Occipital lobe (tissue), 2 donors: ENCODE results near the gene RHOH. TPM values are rescaled to one million over a fixed set of nuclear protein-coding genes. Genes with fewer than 3 reads are reported as not detected.

Experiments used
- DNase-seq: peaks from one replicate; lab custom pipeline; 2025; lab: John Stamatoyannopoulos, UW
- total RNA-seq: library from RNA; depleted of rRNA; stranded (reverse); fragments of >200 nt; gene quantifications from one replicate; pipeline ENCODE4 v1.2.3, GENCODE V29; 2014

RHOH gene
- total RNA-seq, 1 donor from 2014 or later, result 0.94 TPM

- no peak for DNase-seq
Measured at GRCh38 chr4:40187386-40187906, 9.4 kb upstream of the RHOH start.

- no peak for DNase-seq
Measured at GRCh38 chr4:40190019-40190418, 6.8 kb upstream of the RHOH start.

- DNase-seq, result no peak
Measured at GRCh38 chr4:40190465-40190864, 6.4 kb upstream of the RHOH start.

GRCh38 chr4:40190880-40191815, 5.7 kb upstream of the RHOH start:
- no peak for DNase-seq

- no peak for DNase-seq
Measured at GRCh38 chr4:40192114-40193015, 4.5 kb upstream of the RHOH start.

- no peak for DNase-seq
Measured at GRCh38 chr4:40193016-40193571, 3.7 kb upstream of the RHOH start.

GRCh38 chr4:40193578-40193977, 3.3 kb upstream of the RHOH start:
- no peak for DNase-seq

- no peak for DNase-seq
Measured at GRCh38 chr4:40194602-40195161, 2.1 kb upstream of the RHOH start.

GRCh38 chr4:40195182-40196177, 1.4 kb upstream of the RHOH start:
- no peak for DNase-seq

- DNase-seq, result no peak
Measured at GRCh38 chr4:40196272-40196671, 559 bp upstream of the RHOH start.

- DNase-seq, result no peak
Measured at GRCh38 chr4:40197879-40198689, 1.3 kb downstream of the RHOH start.

GRCh38 chr4:40199179-40199670, 2.4 kb downstream of the RHOH start:
- DNase-seq, result no peak

- DNase-seq, result no peak
Measured at GRCh38 chr4:40199999-40200874, 3.4 kb downstream of the RHOH start.

GRCh38 chr4:40200875-40201801, 4.3 kb downstream of the RHOH start:
- no peak for DNase-seq

GRCh38 chr4:40201898-40202297, 5.1 kb downstream of the RHOH start:
- no peak for DNase-seq

- DNase-seq, result no peak
Measured at GRCh38 chr4:40202474-40202873, 5.6 kb downstream of the RHOH start.
